Measurements from ENCODE around the gene TOMM40. TPM values are rescaled to one million over a fixed set of nuclear protein-coding genes. Genes with fewer than 3 reads are reported as not detected.
"Not testable (repeated sequence)": the region's sequence is repeated elsewhere in the genome, so short reads cannot be mapped to it uniquely, and the experiment has no call there.

TOMM40 gene
- total RNA-seq, 2 donors from 2014 or later, result 53.0 to 65.1 TPM

GRCh38 chr19:44857837-44858236, 33.2 kb upstream of the TOMM40 start:
- no peaks in the 10 kb centered on the region for H3K36me3 Mint-ChIP-seq (ENCODE audit: insufficient read depth in 2 of 2)
- H3K27me3 Mint-ChIP-seq (ENCODE audit: low read depth), result peaks cover 6% of the 10 kb centered on the region
- H3K27ac Mint-ChIP-seq, result no peak overlapping the region
- ATAC-seq (replicated peaks in 1 of 2) (no peak), DNase-seq (no peak)
- no peaks in the 10 kb centered on the region for H3K9me3 Mint-ChIP-seq
- H3K4me3 Mint-ChIP-seq, result no peak overlapping the region
- no peaks in the 10 kb centered on the region for H3K4me1 Mint-ChIP-seq (ENCODE audit: low read depth)

GRCh38 chr19:44861576-44861975, 29.5 kb upstream of the TOMM40 start:
- not testable (repeated sequence) for H3K4me3 Mint-ChIP-seq; H3K27me3 Mint-ChIP-seq (ENCODE audit: low read depth); H3K27ac Mint-ChIP-seq; H3K36me3 Mint-ChIP-seq (ENCODE audit: insufficient read depth in 2 of 2); H3K9me3 Mint-ChIP-seq; ATAC-seq (replicated peaks in 1 of 2); DNase-seq; H3K4me1 Mint-ChIP-seq (ENCODE audit: low read depth)

- no peak overlapping the region for H3K4me3 Mint-ChIP-seq
Measured at GRCh38 chr19:44863990-44864389, 27.1 kb upstream of the TOMM40 start.

GRCh38 chr19:44865196-44865767, 25.8 kb upstream of the TOMM40 start:
- ATAC-seq (replicated peaks in 1 of 2) (no peak), DNase-seq (no peak)
- Mint-ChIP-seq H3K36me3 (ENCODE audit: insufficient read depth in 2 of 2) (no peaks in the 10 kb centered on the region), H3K4me1 (ENCODE audit: low read depth) (no peaks in the 10 kb centered on the region), H3K27me3 (ENCODE audit: low read depth) (no peaks in the 10 kb centered on the region), H3K9me3 (no peaks in the 10 kb centered on the region), H3K27ac (no peak overlapping the region), H3K4me3 (no peak overlapping the region)

More at GRCh38 chr19:44863990-44864389, 27.1 kb upstream of the TOMM40 start:
- ATAC-seq (replicated peaks in 1 of 2) (no peak), DNase-seq (no peak)
- Mint-ChIP-seq H3K36me3 (ENCODE audit: insufficient read depth in 2 of 2) (no peaks in the 10 kb centered on the region), H3K27me3 (ENCODE audit: low read depth) (no peaks in the 10 kb centered on the region), H3K9me3 (no peaks in the 10 kb centered on the region), H3K4me1 (ENCODE audit: low read depth) (no peaks in the 10 kb centered on the region), H3K27ac (no peak overlapping the region)

GRCh38 chr19:44866664-44867063, 24.4 kb upstream of the TOMM40 start:
- no peak overlapping the region for H3K27ac Mint-ChIP-seq
- H3K9me3 Mint-ChIP-seq, result no peaks in the 10 kb centered on the region
- no peak for DNase-seq
- no peak for ATAC-seq (replicated peaks in 1 of 2)
- H3K27me3 Mint-ChIP-seq (ENCODE audit: low read depth), result no peaks in the 10 kb centered on the region
- H3K4me3 Mint-ChIP-seq, result no peak overlapping the region
- no peaks in the 10 kb centered on the region for H3K4me1 Mint-ChIP-seq (ENCODE audit: low read depth)
- no peaks in the 10 kb centered on the region for H3K36me3 Mint-ChIP-seq (ENCODE audit: insufficient read depth in 2 of 2)

- no peak overlapping the region for H3K27ac Mint-ChIP-seq
- DNase-seq, result no peak
- H3K4me3 Mint-ChIP-seq, result no peak overlapping the region
- no peaks in the 10 kb centered on the region for H3K27me3 Mint-ChIP-seq (ENCODE audit: low read depth)
- no peaks in the 10 kb centered on the region for H3K36me3 Mint-ChIP-seq (ENCODE audit: insufficient read depth in 2 of 2)
- H3K9me3 Mint-ChIP-seq, result no peaks in the 10 kb centered on the region
- no peaks in the 10 kb centered on the region for H3K4me1 Mint-ChIP-seq (ENCODE audit: low read depth)
- no peak for ATAC-seq (replicated peaks in 1 of 2)
Measured at GRCh38 chr19:44867578-44867977, 23.5 kb upstream of the TOMM40 start.

GRCh38 chr19:44869733-44870470, 21.2 kb upstream of the TOMM40 start:
- no peaks in the 10 kb centered on the region for H3K27me3 Mint-ChIP-seq (ENCODE audit: low read depth)
- DNase-seq, result no peak
- no peak for ATAC-seq (replicated peaks in 1 of 2)
- H3K36me3 Mint-ChIP-seq (ENCODE audit: insufficient read depth in 2 of 2), result no peaks in the 10 kb centered on the region
- no peak overlapping the region for H3K4me3 Mint-ChIP-seq
- H3K4me1 Mint-ChIP-seq (ENCODE audit: low read depth), result no peaks in the 10 kb centered on the region
- no peaks in the 10 kb centered on the region for H3K9me3 Mint-ChIP-seq
- H3K27ac Mint-ChIP-seq, result peak overlapping the region; percentile 34

- Mint-ChIP-seq H3K27ac (no peak overlapping the region), H3K9me3 (no peaks in the 10 kb centered on the region), H3K4me3 (no peak overlapping the region), H3K27me3 (ENCODE audit: low read depth) (no peaks in the 10 kb centered on the region), H3K36me3 (ENCODE audit: insufficient read depth in 2 of 2) (no peaks in the 10 kb centered on the region), H3K4me1 (ENCODE audit: low read depth) (peaks cover 4% of the 10 kb centered on the region)
- ATAC-seq (replicated peaks in 1 of 2) (no peak), DNase-seq (no peak)
Measured at GRCh38 chr19:44871809-44872208, 19.2 kb upstream of the TOMM40 start.

GRCh38 chr19:44872661-44873060, 18.4 kb upstream of the TOMM40 start:
- DNase-seq (no peak), ATAC-seq (replicated peaks in 1 of 2) (no peak)
- H3K27ac Mint-ChIP-seq, result no peak overlapping the region
- H3K4me1 Mint-ChIP-seq (ENCODE audit: low read depth), result peaks cover 4% of the 10 kb centered on the region
- no peaks in the 10 kb centered on the region for H3K27me3 Mint-ChIP-seq (ENCODE audit: low read depth)
- H3K4me3 Mint-ChIP-seq, result no peak overlapping the region
- no peaks in the 10 kb centered on the region for H3K9me3 Mint-ChIP-seq
- no peaks in the 10 kb centered on the region for H3K36me3 Mint-ChIP-seq (ENCODE audit: insufficient read depth in 2 of 2)

- H3K36me3 Mint-ChIP-seq (ENCODE audit: insufficient read depth in 2 of 2), result no peaks in the 10 kb centered on the region
- H3K4me1 Mint-ChIP-seq (ENCODE audit: low read depth), result peaks cover 4% of the 10 kb centered on the region
- no peak for DNase-seq
- no peaks in the 10 kb centered on the region for H3K27me3 Mint-ChIP-seq (ENCODE audit: low read depth)
- no peak overlapping the region for H3K4me3 Mint-ChIP-seq
- ATAC-seq (replicated peaks in 1 of 2), result no peak
- H3K9me3 Mint-ChIP-seq, result no peaks in the 10 kb centered on the region
- no peak overlapping the region for H3K27ac Mint-ChIP-seq
Measured at GRCh38 chr19:44874317-44874716, 16.7 kb upstream of the TOMM40 start.

- Mint-ChIP-seq H3K27me3 (ENCODE audit: low read depth) (no peaks in the 10 kb centered on the region), H3K36me3 (ENCODE audit: insufficient read depth in 2 of 2) (no peaks in the 10 kb centered on the region), H3K4me1 (ENCODE audit: low read depth) (peaks cover 4% of the 10 kb centered on the region), H3K27ac (no peak overlapping the region), H3K4me3 (no peak overlapping the region), H3K9me3 (no peaks in the 10 kb centered on the region)
- no peak for ATAC-seq (replicated peaks in 1 of 2)
- DNase-seq, result no peak
Measured at GRCh38 chr19:44875666-44876451, 15.2 kb upstream of the TOMM40 start.

GRCh38 chr19:44876930-44877535, 14.0 kb upstream of the TOMM40 start:
- H3K4me1 Mint-ChIP-seq (ENCODE audit: low read depth), result peaks cover 4% of the 10 kb centered on the region
- DNase-seq (no peak), ATAC-seq (replicated peaks in 1 of 2) (no peak)
- H3K4me3 Mint-ChIP-seq, result no peak overlapping the region
- H3K27ac Mint-ChIP-seq, result no peak overlapping the region
- no peaks in the 10 kb centered on the region for H3K9me3 Mint-ChIP-seq
- no peaks in the 10 kb centered on the region for H3K36me3 Mint-ChIP-seq (ENCODE audit: insufficient read depth in 2 of 2)
- no peaks in the 10 kb centered on the region for H3K27me3 Mint-ChIP-seq (ENCODE audit: low read depth)

Measured in activated T-cell treated with anti-CD3 and anti-CD28 coated beads, Interleukin-2, amount 50 U/mL, for 72 hours (primary cell).